ENCODE measurements around the gene CSH2.

- TF ChIP-seq CTCF (IDR thresholded peaks at IDR 0.05) = no peak
- TF ChIP-seq ZFX (IDR thresholded peaks at IDR 0.05; ENCODE audit: borderline replicate concordance) = no peak
Measured at GRCh38 chr17:63850401-63850800, 23.1 kb downstream of the CSH2 start.
